ENCODE results near the gene SUOX. TPM values are rescaled to one million over a fixed set of nuclear protein-coding genes. Genes with fewer than 3 reads are reported as not detected.
"Not testable (repeated sequence)": the region's sequence is repeated elsewhere in the genome, so short reads cannot be mapped to it uniquely, and the experiment has no call there.

SUOX gene
- total RNA-seq, 1 donor from 2014 or later, result 13.9 TPM

DNA sequence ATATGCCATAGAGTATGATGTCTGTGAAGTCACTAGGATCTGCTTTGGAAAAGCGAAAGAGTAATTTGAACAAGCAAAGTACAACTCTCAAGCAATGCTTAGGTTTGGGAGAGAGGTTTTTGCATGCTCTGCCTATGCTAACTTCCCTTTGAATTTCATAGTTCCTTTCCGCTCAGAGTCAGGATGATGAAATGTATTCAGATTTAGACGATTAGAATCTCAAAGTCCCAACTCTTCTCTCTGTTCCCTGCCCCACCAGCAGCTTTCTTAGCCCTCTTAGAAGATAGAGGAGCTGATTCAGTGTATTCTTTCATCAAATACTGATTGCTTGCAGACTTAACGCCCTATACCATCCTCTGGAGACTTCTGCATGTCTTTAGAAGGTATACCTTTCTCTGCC is 11.7 kb upstream of the SUOX start:
- DNase-seq (ENCODE audit: low spot score), result no peak
- peaks cover 28% of the 10 kb centered on the region for H3K36me3 Mint-ChIP-seq (ENCODE audit: low read depth)
- TF ChIP-seq, protein P1, sequence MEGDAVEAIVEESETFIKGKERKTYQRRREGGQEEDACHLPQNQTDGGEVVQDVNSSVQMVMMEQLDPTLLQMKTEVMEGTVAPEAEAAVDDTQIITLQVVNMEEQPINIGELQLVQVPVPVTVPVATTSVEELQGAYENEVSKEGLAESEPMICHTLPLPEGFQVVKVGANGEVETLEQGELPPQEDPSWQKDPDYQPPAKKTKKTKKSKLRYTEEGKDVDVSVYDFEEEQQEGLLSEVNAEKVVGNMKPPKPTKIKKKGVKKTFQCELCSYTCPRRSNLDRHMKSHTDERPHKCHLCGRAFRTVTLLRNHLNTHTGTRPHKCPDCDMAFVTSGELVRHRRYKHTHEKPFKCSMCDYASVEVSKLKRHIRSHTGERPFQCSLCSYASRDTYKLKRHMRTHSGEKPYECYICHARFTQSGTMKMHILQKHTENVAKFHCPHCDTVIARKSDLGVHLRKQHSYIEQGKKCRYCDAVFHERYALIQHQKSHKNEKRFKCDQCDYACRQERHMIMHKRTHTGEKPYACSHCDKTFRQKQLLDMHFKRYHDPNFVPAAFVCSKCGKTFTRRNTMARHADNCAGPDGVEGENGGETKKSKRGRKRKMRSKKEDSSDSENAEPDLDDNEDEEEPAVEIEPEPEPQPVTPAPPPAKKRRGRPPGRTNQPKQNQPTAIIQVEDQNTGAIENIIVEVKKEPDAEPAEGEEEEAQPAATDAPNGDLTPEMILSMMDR (IDR thresholded peaks at IDR 0.05), result no peak
- H3K27ac Mint-ChIP-seq (ENCODE audit: unreplicated experiment), result no peak overlapping the region
- H3K4me1 Mint-ChIP-seq (ENCODE audit: low read depth), result peaks cover 7% of the 10 kb centered on the region
- H3K4me3 Mint-ChIP-seq (ENCODE audit: unreplicated experiment), result no peak overlapping the region
- H3K27me3 Mint-ChIP-seq (ENCODE audit: low read depth), result no peaks in the 10 kb centered on the region
- no peaks in the 10 kb centered on the region for H3K9me3 Mint-ChIP-seq (ENCODE audit: low read depth)

DNA sequence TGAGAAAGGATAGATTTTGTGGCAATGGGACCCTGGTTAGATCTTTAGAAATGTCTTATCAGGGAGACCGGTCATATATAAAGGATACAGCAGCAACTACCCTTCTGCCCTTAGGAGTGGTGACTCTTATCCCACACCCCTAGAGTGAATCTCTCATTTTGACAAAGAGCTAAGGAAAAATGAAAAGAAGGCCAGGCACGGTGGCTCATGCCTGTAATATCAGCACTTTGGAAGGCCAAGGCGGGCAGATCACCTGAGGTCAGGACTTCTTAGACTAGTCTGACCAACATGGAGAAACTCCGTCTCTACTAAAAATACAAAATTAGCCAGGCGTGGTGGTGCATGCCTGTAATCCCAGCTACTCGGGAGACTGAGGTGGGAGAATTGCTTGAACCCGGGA is 11.1 kb upstream of the SUOX start:
- H3K27me3 Mint-ChIP-seq (ENCODE audit: low read depth); H3K4me3 Mint-ChIP-seq (ENCODE audit: unreplicated experiment); H3K9me3 Mint-ChIP-seq (ENCODE audit: low read depth); H3K4me1 Mint-ChIP-seq (ENCODE audit: low read depth); H3K27ac Mint-ChIP-seq (ENCODE audit: unreplicated experiment); DNase-seq (ENCODE audit: low spot score): not testable (repeated sequence)
- peaks cover 29% of the 10 kb centered on the region for H3K36me3 Mint-ChIP-seq (ENCODE audit: low read depth)

DNA sequence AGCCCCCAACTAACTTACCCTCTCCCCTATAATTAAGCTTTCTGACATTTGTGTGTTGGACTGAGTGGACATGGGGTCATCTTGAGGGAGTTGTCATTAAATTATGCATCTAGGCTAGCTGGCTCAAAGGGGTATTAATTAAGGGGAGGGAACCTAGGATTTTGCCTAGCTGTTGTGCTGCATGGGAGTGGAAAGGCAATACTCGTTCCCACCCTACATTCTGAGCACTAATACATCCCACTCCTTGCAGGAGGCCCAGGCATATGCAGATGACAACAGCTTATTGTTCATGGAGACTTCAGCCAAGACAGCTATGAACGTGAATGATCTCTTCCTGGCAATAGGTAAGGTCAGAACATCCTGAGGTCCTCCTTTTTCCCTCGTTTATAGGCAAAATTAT is 6.0 kb upstream of the SUOX start:
- Mint-ChIP-seq H3K36me3 (ENCODE audit: low read depth) (peaks cover 31% of the 10 kb centered on the region), H3K4me3 (ENCODE audit: unreplicated experiment) (no peak overlapping the region), H3K9me3 (ENCODE audit: low read depth) (no peaks in the 10 kb centered on the region), H3K27ac (ENCODE audit: unreplicated experiment) (no peak overlapping the region), H3K27me3 (ENCODE audit: low read depth) (no peaks in the 10 kb centered on the region), H3K4me1 (ENCODE audit: low read depth) (peaks cover 2% of the 10 kb centered on the region)
- no peak for DNase-seq (ENCODE audit: low spot score)
- TF ChIP-seq, protein P1 (IDR thresholded peaks at IDR 0.05), result no peak

DNA sequence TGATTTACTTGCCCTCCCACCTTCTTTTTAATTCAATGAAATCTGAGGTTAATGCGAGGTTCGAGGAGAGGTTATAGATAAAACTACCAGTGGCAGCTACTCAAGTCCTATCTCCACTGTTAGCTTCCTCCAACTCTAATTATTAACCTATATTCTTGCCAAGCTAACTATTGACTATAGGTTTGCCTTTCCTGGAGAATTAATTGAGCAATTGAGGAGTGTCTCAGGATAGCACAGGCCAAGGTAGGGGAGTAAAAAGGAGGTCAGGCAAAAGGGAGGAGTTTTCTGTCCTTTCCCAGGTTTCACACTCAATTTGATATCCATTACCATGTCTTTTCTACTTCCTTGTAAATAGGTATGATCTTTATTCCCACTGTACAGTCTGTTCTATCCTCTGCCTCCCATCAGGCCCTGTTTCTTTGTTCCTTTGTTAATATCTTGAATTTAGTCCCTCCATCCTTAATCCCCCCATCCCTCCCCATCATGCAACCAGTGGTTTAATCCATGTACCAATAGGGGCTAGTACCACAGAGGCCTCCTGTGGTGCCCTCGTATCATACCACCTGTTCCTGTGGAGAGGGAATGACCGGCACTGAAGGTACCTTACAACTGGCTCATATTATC is 3.7 kb upstream of the SUOX start:
- Mint-ChIP-seq H3K4me1 (ENCODE audit: low read depth) (peaks cover 22% of the 10 kb centered on the region), H3K9me3 (ENCODE audit: low read depth) (no peaks in the 10 kb centered on the region), H3K4me3 (ENCODE audit: unreplicated experiment) (no peak overlapping the region), H3K27me3 (ENCODE audit: low read depth) (no peaks in the 10 kb centered on the region), H3K36me3 (ENCODE audit: low read depth) (peaks cover 27% of the 10 kb centered on the region), H3K27ac (ENCODE audit: unreplicated experiment) (no peak overlapping the region)
- TF ChIP-seq, protein P1 (IDR thresholded peaks at IDR 0.05), result no peak
- DNase-seq (ENCODE audit: low spot score), result no peak

DNA sequence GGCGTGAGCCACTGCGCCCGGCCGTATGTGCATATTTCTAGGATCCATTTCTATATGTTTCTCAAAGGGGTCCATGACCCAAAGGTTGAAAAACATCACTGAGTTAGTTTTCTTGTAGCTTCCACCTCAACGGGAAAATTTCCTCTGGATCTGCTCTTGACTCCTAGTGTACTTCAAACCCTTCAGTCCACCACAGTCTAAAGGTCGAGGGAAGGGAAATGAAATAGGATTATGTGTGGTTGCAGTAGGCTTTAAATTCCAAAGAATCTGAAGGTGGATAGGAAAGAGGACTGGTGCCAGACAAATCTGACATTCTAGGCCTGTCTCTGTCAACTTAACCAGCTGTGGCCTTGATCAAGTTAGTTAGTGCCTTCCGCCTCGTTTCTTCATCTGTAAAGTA is 1.7 kb upstream of the SUOX start:
- TF ChIP-seq, protein P1 (IDR thresholded peaks at IDR 0.05), result no peak
- Mint-ChIP-seq H3K36me3 (ENCODE audit: low read depth) (peaks cover 19% of the 10 kb centered on the region), H3K9me3 (ENCODE audit: low read depth) (no peaks in the 10 kb centered on the region), H3K4me1 (ENCODE audit: low read depth) (peaks cover 22% of the 10 kb centered on the region), H3K4me3 (ENCODE audit: unreplicated experiment) (no peak overlapping the region), H3K27ac (ENCODE audit: unreplicated experiment) (no peak overlapping the region), H3K27me3 (ENCODE audit: low read depth) (no peaks in the 10 kb centered on the region)
- DNase-seq (ENCODE audit: low spot score), result no peak

DNA sequence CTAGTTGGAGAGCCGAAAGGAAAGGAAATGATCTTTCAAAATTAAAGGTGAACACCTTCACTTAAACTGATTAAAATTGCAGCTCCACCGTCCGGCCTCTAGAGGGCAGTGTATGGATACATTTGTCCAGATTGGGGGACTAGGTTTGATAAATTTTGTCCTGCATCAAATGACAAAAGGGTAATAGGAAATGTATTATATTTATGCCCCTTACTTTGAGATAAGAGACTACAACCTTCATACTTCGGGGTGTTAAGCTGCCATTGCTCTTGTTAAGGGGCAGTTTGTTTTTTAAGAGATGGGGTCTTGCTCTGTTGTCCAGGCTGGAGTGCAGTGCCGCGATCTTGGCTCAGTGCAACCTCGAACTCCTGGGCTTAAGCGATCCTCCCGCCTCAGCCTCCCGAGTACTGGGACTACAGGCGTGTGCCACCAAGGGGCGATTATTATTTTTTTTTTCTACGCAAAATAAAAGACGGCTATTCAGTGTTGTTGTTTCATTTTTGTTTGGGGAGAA is 818 bp upstream of the SUOX start:
- Mint-ChIP-seq H3K9me3 (ENCODE audit: low read depth) (no peaks in the 10 kb centered on the region), H3K4me1 (ENCODE audit: low read depth) (peaks cover 24% of the 10 kb centered on the region), H3K36me3 (ENCODE audit: low read depth) (peaks cover 13% of the 10 kb centered on the region), H3K27me3 (ENCODE audit: low read depth) (no peaks in the 10 kb centered on the region), H3K4me3 (ENCODE audit: unreplicated experiment) (peak overlapping the region; percentile 93), H3K27ac (ENCODE audit: unreplicated experiment) (peak overlapping the region; percentile 92)
- no peak for DNase-seq (ENCODE audit: low spot score)
- TF ChIP-seq, protein P1 (IDR thresholded peaks at IDR 0.05), result peak; percentile 93

Data from chondrocyte (in vitro differentiated cells).